Neural progenitor cell (in vitro differentiated cells): Measurements from ENCODE around the gene PCGF3. TPM values are rescaled to one million over a fixed set of nuclear protein-coding genes. Genes with fewer than 3 reads are reported as not detected.

ENCODE experiments used
- DNase-seq: peaks from one replicate; pipeline ENCODE4 v3.0.0-alpha.2; 2016; ENCODE audit warnings: low spot score
- H2AFZ ChIP-seq: fragments of 200-600 bp; sonication (generic); replicated peaks from 2 replicates; pipeline ENCODE4 v1.6.1; 2016; ENCODE audit warnings: antibody characterized with exemption
- H3F3A ChIP-seq: fragments of 200-600 bp; sonication (generic); 2 replicates; pipeline ENCODE4 v1.6.1; 2016; ENCODE audit warnings: antibody characterized with exemption, low read depth
- H3K27ac ChIP-seq: fragments of 200-600 bp; sonication (generic); 2 replicates; pipeline ENCODE4 v1.5.1; 2016; ENCODE audit warnings: mild to moderate bottlenecking
- H3K27me3 ChIP-seq: fragments of 200-600 bp; sonication (generic); 2 replicates; pipeline ENCODE4 v1.6.1; 2016; ENCODE audit warnings: mild to moderate bottlenecking, moderate library complexity
- H3K36me3 ChIP-seq: fragments of 200-600 bp; sonication (generic); 2 replicates; pipeline ENCODE4 v1.5.1; 2016
- H3K4me1 ChIP-seq: fragments of 200-600 bp; sonication (generic); 2 replicates; pipeline ENCODE4 v1.6.1; 2016; ENCODE audit warnings: mixed run types
- H3K4me2 ChIP-seq: fragments of 200-600 bp; sonication (generic); 2 replicates; pipeline ENCODE4 v1.6.1; 2016
- H3K4me3 ChIP-seq: fragments of 200-600 bp; sonication (generic); 2 replicates; pipeline ENCODE4 v1.5.1; 2016
- H3K79me2 ChIP-seq: fragments of 200-600 bp; sonication (generic); 2 replicates; pipeline ENCODE4 v1.6.1; 2016; ENCODE audit warnings: low read depth
- H3K9ac ChIP-seq: fragments of 200-600 bp; sonication (generic); 2 replicates; pipeline ENCODE4 v1.6.1; 2016
- H3K9me3 ChIP-seq: fragments of 200-600 bp; sonication (generic); 2 replicates; pipeline ENCODE4 v1.5.1; 2016; ENCODE audit warnings: low read depth
- H4K20me1 ChIP-seq: fragments of 200-600 bp; sonication (generic); 2 replicates; pipeline ENCODE4 v1.6.1; 2016; ENCODE audit warnings: low read depth
- H3K27ac Mint-ChIP-seq: 3 replicates; pipeline ENCODE4 v1.8.0; 2021; ENCODE audit warnings: mixed read lengths
- H3K27me3 Mint-ChIP-seq: 2 replicates; pipeline ENCODE4 v1.8.0; 2022; ENCODE audit warnings: low read depth, mild to moderate bottlenecking, inconsistent platforms, moderate library complexity, mixed read lengths; ENCODE audit not compliant: insufficient read depth
- H3K36me3 Mint-ChIP-seq: 3 replicates; pipeline ENCODE4 v1.8.0; 2021; ENCODE audit warnings: mixed read lengths
- H3K4me1 Mint-ChIP-seq: 3 replicates; pipeline ENCODE4 v1.8.0; 2021; ENCODE audit warnings: mixed read lengths
- H3K4me3 Mint-ChIP-seq: 3 replicates; pipeline ENCODE4 v1.8.0; 2021; ENCODE audit warnings: mild to moderate bottlenecking, moderate library complexity, mixed read lengths
- H3K9me3 Mint-ChIP-seq: 3 replicates; pipeline ENCODE4 v1.8.0; 2020; ENCODE audit warnings: mixed read lengths
- EZH2 ChIP-seq: fragments of 200-600 bp; sonication (generic); IDR thresholded peaks from 2 replicates; pipeline ENCODE4 v1.6.1; 2017; ENCODE audit warnings: antibody characterized with exemption, mild to moderate bottlenecking, moderate library complexity
- EZH2phosphoT487 ChIP-seq: fragments of 200-600 bp; sonication (generic); IDR thresholded peaks from 2 replicates; pipeline ENCODE4 v1.6.1; 2017; ENCODE audit warnings: antibody characterized with exemption
- total RNA-seq: library from RNA; depleted of rRNA; stranded (reverse); fragments of >200 nt; gene quantifications from 2 replicates; pipeline ENCODE4 v1.2.3, GENCODE V29; 2015; ENCODE audit warnings: low replicate concordance
- TF ChIP-seq, protein P1 (sequence below): fragments of 200-600 bp; sonication (generic); IDR thresholded peaks from 2 replicates; pipeline ENCODE4 v1.5.1; 2017; ENCODE audit warnings: antibody characterized with exemption, mild to moderate bottlenecking

Gene PCGF3
- total RNA-seq, 1 donor from 2014 or later = 44.7 TPM

DNA sequence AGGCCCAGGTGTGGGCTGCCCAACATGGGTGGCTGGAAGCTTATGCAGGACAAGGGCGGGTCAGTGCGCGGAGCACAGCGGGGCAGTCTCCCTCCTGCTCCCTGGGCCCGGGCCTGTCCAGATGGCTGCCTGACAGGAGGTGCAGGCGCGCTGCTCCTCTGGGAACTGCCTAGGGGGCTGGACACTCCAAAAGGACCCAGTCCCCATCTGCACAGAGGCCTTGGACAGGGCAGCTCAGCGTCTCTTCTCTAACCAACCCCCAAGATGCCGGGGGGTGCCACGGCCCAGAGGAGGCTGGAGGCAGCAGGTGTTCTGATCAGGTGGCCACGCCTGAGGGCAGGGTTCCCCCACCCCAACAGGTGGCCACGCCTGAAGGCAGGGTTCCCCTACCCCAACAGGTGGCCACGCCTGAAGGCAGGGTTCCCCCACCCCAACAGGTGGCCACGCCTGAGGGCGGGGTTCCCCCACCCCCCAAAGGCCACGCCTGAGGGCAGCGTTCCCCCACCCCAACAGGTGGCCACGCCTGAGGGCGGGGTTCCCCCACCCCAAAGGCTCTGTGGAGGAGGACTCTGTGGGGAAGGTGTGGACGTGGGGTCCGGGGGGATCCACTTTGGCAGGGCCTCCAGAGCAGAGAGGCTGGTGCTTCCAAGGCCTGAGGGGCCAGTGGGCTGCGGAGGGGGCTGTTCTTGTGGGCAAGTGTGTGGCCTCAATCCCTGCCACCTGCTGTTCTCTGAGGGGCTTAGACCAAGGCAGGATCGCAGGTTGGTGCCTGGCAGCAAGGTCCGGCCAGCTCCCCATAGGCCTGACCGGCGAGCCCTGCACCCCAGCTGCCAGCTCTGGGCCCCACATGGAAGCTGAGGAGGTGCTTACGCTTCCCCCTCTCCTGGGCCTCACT is 84.2 kb downstream of the PCGF3 start:
- Mint-ChIP-seq H3K36me3 (no peaks in the 10 kb centered on the region), H3K4me3 (no peak overlapping the region), H3K27ac (no peak overlapping the region), H3K9me3 (no peaks in the 10 kb centered on the region), H3K4me1 (peaks cover 26% of the 10 kb centered on the region), H3K27me3 (peaks cover 24% of the 10 kb centered on the region)
- no peak overlapping the region for H3K4me3 ChIP-seq
- H3K9me3 ChIP-seq = no peaks in the 10 kb centered on the region
- peaks cover 21% of the 10 kb centered on the region for H4K20me1 ChIP-seq
- peaks cover 22% of the 10 kb centered on the region for H3K4me1 ChIP-seq
- H3K27ac ChIP-seq = no peak overlapping the region
- TF ChIP-seq EZH2phosphoT487 = no peak
- TF ChIP-seq, protein P1, sequence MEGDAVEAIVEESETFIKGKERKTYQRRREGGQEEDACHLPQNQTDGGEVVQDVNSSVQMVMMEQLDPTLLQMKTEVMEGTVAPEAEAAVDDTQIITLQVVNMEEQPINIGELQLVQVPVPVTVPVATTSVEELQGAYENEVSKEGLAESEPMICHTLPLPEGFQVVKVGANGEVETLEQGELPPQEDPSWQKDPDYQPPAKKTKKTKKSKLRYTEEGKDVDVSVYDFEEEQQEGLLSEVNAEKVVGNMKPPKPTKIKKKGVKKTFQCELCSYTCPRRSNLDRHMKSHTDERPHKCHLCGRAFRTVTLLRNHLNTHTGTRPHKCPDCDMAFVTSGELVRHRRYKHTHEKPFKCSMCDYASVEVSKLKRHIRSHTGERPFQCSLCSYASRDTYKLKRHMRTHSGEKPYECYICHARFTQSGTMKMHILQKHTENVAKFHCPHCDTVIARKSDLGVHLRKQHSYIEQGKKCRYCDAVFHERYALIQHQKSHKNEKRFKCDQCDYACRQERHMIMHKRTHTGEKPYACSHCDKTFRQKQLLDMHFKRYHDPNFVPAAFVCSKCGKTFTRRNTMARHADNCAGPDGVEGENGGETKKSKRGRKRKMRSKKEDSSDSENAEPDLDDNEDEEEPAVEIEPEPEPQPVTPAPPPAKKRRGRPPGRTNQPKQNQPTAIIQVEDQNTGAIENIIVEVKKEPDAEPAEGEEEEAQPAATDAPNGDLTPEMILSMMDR = no peak
- TF ChIP-seq EZH2 = no peak
- DNase-seq = no peak
- H2AFZ ChIP-seq = no peak overlapping the region
- H3K36me3 ChIP-seq = no peaks in the 10 kb centered on the region
- H3K27me3 ChIP-seq = peaks cover 98% of the 10 kb centered on the region
- peaks cover 14% of the 10 kb centered on the region for H3F3A ChIP-seq
- no peak overlapping the region for H3K4me2 ChIP-seq
- H3K9ac ChIP-seq = no peak overlapping the region
- H3K79me2 ChIP-seq = no peaks in the 10 kb centered on the region

DNA sequence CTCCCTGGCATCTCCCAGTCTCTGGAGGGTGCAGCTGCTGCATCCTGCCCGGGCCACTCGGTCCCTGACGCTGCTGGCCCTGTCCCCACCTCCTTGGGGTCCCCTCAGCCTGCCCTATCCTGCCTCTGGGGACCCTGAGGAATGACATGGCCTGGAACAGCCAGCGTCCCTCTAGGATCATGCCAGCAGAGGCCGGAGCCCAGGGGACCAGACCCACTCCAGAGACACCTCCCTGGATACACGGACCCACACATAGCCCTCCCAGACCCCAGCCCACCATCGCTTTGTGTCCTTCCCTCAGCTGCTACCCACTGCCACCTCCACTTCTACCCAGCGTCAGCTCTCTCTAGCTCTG is 84.8 kb downstream of the PCGF3 start:
- Histone ChIP-seq H3K27me3 (peaks cover 98% of the 10 kb centered on the region), H3K79me2 (no peaks in the 10 kb centered on the region), H3K9ac (no peak overlapping the region), H4K20me1 (peaks cover 15% of the 10 kb centered on the region), H3K36me3 (no peaks in the 10 kb centered on the region), H3F3A (peaks cover 9% of the 10 kb centered on the region), H3K4me1 (peaks cover 22% of the 10 kb centered on the region), H3K9me3 (no peaks in the 10 kb centered on the region), H3K27ac (no peak overlapping the region), H3K4me3 (no peak overlapping the region), H3K4me2 (no peak overlapping the region), H2AFZ (no peak overlapping the region)
- Mint-ChIP-seq H3K36me3 (no peaks in the 10 kb centered on the region), H3K4me3 (no peak overlapping the region), H3K9me3 (no peaks in the 10 kb centered on the region), H3K27ac (no peak overlapping the region), H3K4me1 (peaks cover 21% of the 10 kb centered on the region), H3K27me3 (peaks cover 19% of the 10 kb centered on the region)
- TF ChIP-seq EZH2 = no peak
- TF ChIP-seq EZH2phosphoT487 = no peak
- TF ChIP-seq, protein P1 = no peak
- no peak for DNase-seq

DNA sequence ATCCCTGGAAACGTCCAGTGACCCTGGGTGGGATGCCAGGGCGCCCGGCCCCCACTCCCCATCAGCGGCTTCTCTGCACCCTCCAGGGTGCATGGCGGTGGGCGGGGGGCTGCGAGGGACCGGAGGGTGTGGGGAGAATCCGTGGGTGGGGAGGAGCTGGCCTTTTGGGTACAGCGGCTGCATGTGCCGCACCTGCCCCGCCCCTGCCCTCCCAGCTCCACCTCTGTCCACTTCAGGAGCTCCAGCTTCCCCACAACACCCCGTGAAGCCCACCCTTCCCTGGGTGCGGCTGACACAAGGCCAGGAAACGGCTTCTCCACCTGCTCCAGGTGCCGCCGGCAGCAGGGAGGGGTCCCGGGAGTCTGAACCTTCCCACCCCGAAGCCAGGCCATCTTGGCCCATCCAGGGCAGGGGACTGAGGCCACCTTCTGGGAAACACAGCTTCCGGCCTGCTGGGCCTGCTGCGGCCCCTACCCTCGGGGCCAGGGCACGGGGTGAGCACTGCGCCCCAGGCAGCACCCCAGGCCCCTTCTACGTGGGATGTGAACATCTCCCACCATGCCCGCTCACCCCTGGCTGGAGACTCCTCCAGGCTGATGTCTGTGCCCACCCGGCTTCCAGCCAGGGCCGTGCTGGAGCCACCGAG is 85.7 kb downstream of the PCGF3 start:
- Mint-ChIP-seq H3K9me3 (no peaks in the 10 kb centered on the region), H3K36me3 (no peaks in the 10 kb centered on the region), H3K4me1 (peaks cover 25% of the 10 kb centered on the region), H3K4me3 (no peak overlapping the region), H3K27me3 (peaks cover 24% of the 10 kb centered on the region), H3K27ac (no peak overlapping the region)
- no peak overlapping the region for H3K4me2 ChIP-seq
- H3K4me1 ChIP-seq = peaks cover 19% of the 10 kb centered on the region
- peaks cover 98% of the 10 kb centered on the region for H3K27me3 ChIP-seq
- H3K4me3 ChIP-seq = no peak overlapping the region
- no peak overlapping the region for H2AFZ ChIP-seq
- no peak overlapping the region for H3K9ac ChIP-seq
- TF ChIP-seq, protein P1 = no peak
- no peak for TF ChIP-seq EZH2
- TF ChIP-seq EZH2phosphoT487 = no peak
- H3F3A ChIP-seq = peaks cover 9% of the 10 kb centered on the region
- no peak overlapping the region for H3K27ac ChIP-seq
- H3K9me3 ChIP-seq = no peaks in the 10 kb centered on the region
- DNase-seq = no peak
- no peaks in the 10 kb centered on the region for H3K79me2 ChIP-seq
- H4K20me1 ChIP-seq = peaks cover 12% of the 10 kb centered on the region
- no peaks in the 10 kb centered on the region for H3K36me3 ChIP-seq
